OCI-LY3 (cell line): Measurements from ENCODE around the gene EDRF1.

Experiments
- EZH2phosphoT487 ChIP-seq: fragments of 200-600 bp; shearing (Covaris generic); IDR thresholded peaks from 2 replicates; pipeline ENCODE4 v1.6.1; 2018; ENCODE audit warnings: antibody characterized with exemption, mixed run types, low read depth
- TF ChIP-seq, protein P1 (sequence below): fragments of 200-600, 300-600 bp; sonication (generic); IDR thresholded peaks from 2 replicates; pipeline ENCODE4 v1.5.1; 2014; ENCODE audit warnings: antibody characterized with exemption, low read length, low read depth

- TF ChIP-seq, protein P1, sequence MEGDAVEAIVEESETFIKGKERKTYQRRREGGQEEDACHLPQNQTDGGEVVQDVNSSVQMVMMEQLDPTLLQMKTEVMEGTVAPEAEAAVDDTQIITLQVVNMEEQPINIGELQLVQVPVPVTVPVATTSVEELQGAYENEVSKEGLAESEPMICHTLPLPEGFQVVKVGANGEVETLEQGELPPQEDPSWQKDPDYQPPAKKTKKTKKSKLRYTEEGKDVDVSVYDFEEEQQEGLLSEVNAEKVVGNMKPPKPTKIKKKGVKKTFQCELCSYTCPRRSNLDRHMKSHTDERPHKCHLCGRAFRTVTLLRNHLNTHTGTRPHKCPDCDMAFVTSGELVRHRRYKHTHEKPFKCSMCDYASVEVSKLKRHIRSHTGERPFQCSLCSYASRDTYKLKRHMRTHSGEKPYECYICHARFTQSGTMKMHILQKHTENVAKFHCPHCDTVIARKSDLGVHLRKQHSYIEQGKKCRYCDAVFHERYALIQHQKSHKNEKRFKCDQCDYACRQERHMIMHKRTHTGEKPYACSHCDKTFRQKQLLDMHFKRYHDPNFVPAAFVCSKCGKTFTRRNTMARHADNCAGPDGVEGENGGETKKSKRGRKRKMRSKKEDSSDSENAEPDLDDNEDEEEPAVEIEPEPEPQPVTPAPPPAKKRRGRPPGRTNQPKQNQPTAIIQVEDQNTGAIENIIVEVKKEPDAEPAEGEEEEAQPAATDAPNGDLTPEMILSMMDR, result no peak
- TF ChIP-seq EZH2phosphoT487, result no peak
These were observed 52.8 kb downstream of the EDRF1 start for GRCh38 chr10:125772112-125772863.
